HG03432 (cell line): Measurements from ENCODE around the gene TMEM14A.

ENCODE experiments used
- ATAC-seq: cut with Tn5 transposase; IDR thresholded peaks from one replicate; pipeline ENCODE4 v1.9.1; 2021; ENCODE audit warnings: mild to moderate bottlenecking, moderate library complexity; ENCODE audit not compliant: unreplicated experiment

Gene TMEM14A, protein sequence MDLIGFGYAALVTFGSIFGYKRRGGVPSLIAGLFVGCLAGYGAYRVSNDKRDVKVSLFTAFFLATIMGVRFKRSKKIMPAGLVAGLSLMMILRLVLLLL

DNA sequence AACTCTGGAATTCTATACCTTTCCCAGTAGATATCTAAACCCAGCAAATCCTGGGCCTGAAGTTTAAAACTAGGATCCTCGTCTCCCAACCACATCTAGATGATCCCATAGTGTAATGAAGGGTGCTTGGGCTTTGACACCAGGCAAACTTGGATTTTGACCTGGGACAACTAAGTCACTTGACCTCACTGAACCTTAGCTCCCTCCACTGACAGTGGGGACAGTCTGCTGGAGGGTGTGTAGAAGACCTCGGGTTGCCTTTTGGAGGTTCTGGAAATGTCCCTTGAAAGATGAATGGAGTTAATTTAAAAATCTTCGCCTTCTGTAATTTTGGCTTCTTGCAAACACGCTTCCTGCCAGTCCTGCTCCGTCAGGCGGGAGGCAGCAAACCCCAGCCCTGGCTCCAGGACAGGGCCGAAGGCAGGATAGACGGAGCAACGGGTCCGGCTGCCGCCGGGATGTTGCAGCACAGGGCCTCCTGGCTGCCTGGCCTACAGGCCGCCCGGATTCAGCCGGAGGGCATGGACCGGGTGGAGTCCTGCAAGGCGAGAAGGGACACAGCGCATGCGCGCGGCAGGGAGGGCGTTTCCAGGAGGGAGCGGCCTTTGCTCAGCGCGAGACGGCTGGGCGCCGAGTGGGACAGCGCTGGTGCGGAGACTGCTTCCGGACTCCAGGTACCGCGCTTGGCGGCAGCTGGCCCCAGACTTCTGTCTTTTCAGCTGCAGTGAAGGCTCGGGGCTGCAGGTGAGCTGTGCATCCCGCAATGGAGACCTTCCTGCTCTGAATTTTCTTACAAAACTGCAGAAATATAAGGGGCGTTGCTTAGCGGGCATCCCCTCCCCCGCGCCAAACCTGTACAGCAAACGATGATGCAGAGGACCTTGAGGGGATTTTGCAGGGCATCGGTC lies at the start of gene TMEM14A:
Gene TMEM14A (plus strand): TSS at position 612 of the 908 bp plus-strand sequence. CDS start 5,990 bp downstream, outside the sequence.
- peak; percentile 98 for ATAC-seq

DNA sequence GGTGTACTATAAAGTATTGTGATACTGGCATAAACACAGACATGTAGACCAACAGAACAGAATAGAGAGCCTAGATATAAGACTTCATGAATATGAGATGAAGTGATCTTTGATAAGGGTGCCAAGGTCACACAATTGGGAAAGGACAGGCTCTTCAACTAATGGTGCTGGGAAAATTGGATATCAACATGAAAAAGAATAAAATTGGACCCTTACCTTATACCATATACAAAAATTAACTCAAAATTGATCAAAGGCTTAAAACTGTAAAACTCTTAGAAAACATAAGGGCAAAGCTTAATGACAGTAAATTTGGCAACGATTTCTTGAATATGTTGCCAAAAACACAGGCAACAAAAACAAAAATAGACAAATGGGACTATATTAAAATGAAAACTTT lies 49.3 kb upstream of the TMEM14A start:
- ATAC-seq = no peak

- no peak for ATAC-seq
These were observed 48.1 kb upstream of the TMEM14A start for GRCh38 chr6:52622810-52623209.

GRCh38 chr6:52632011-52632410 lies 38.9 kb upstream of the TMEM14A start:
- no peak for ATAC-seq

- no peak for ATAC-seq
These were observed 36.7 kb upstream of the TMEM14A start for GRCh38 chr6:52634211-52634610.

GRCh38 chr6:52635049-52635577 lies 35.8 kb upstream of the TMEM14A start:
- no peak for ATAC-seq

DNA sequence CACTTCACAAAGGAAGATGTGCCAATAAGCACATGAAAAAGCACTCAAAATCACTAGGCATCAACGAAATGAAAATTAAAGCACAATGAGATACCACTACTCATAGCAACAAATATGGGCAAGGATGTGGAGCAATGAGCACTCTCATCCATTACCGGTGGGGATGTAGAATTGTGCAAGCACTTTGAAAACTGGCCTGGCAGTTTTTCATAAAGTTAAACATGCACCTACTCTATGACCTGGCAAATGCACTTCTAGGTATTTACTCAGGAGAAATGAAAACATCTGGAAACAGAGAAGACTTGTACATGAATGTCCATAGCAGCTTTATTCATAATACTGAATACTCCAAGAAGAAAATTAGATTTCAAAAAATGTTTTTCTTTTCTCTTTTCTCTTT lies 34.1 kb upstream of the TMEM14A start:
- ATAC-seq = no peak

GRCh38 chr6:52639493-52639892 lies 31.4 kb upstream of the TMEM14A start:
- no peak for ATAC-seq

DNA sequence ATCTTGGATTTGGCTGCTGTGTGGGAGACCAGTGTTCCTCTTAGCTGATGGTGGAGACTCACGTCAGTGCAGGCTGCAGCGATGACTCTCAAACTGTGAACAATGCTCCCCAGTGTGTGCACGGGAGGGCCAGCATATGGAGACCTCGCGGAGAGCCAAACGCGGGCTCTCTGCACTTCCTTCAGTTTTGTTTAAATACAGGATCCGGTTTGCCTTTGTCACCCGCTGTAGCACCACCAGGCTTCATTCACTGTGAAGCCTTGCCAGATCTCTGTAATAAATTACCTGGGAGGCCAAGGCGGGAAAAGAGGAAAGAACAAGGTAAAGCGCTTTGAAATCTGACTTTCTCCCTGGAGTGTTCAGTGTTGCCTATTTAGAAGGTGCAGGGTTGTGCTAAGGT lies 30.7 kb upstream of the TMEM14A start:
- ATAC-seq = no peak

DNA sequence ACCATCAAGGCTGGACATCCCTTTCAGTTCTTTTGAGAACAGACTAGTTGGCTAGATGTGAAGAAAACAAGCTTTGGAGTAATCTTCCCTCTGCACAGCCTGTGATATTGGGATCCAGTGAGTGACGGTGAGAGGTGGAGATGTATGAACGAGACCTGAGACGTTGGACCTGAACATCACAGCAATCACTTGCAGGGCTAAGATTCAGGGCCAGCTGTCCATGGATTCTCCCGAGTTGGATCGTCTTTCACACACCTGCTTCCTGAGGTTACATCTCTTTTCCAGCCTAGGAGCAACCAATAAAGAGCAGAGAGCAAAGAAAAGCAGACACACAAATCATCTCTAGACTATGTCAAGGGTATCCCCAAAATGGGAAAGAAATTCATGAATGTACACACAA lies 30.0 kb upstream of the TMEM14A start:
- no peak for ATAC-seq

- no peak for ATAC-seq
These were observed 29.5 kb upstream of the TMEM14A start for GRCh38 chr6:52641388-52641787.

GRCh38 chr6:52641826-52642225 lies 29.1 kb upstream of the TMEM14A start:
- ATAC-seq = no peak

DNA sequence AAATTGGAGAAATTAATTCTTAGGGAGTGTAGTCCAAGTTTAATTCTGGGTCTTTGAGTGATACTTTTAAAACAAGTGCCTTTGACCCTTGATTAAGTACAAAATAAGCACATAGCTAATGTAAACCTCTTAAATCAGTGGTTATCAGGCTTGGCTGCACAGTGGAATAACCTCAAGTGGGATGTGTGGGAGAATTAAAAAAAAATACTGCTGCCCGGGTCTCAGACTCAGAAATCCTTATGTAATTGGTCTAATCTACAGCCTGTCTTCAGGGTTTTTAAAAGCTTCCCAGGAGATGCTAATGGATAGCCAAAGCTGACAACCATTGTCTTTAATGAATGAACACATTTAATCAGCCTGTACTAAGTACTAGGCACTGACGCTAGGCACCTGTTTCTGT lies 28.5 kb upstream of the TMEM14A start:
- ATAC-seq = no peak

- ATAC-seq = no peak
These were observed 27.8 kb upstream of the TMEM14A start for GRCh38 chr6:52643158-52643557.

GRCh38 chr6:52644253-52644652 lies 26.7 kb upstream of the TMEM14A start:
- ATAC-seq = no peak

DNA sequence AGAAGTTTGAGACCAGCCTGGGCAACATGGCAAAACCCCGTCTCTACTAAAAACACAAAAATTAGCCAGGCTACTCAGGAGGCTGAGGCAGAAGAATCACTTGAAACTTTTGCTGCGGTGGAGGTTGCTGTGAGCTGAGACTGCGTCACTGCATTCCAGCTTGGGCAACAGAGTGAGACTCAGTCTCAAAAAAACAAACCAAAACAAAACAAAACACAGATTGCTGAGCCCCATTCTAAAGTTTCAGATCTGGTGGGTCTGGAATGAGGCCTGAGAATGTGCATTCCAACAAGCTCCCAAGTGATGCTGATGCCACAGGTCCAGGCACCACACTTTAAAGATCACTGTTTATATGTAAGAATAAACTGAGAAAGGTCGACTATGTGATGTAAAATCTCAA lies 24.9 kb upstream of the TMEM14A start:
- no peak for ATAC-seq

DNA sequence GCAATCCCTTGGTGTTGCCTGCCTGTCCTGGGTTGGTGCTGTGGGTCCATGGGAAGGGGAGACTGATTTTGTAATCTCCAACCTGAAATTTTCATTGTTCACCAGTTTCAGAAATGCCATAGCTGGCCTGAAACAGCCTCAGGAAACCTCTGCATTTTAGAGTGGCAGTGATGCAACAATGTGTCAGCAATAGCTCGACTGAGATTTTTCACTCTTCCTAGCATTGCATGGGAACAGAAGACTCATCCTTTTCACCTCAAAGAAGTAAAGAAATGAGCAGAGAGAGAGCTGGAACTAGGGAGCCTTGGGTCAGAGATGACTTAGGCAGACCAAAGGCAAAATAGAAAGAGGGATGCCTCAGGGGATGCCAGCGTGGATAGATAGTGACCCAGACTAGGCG lies 23.7 kb upstream of the TMEM14A start:
- no peak for ATAC-seq

DNA sequence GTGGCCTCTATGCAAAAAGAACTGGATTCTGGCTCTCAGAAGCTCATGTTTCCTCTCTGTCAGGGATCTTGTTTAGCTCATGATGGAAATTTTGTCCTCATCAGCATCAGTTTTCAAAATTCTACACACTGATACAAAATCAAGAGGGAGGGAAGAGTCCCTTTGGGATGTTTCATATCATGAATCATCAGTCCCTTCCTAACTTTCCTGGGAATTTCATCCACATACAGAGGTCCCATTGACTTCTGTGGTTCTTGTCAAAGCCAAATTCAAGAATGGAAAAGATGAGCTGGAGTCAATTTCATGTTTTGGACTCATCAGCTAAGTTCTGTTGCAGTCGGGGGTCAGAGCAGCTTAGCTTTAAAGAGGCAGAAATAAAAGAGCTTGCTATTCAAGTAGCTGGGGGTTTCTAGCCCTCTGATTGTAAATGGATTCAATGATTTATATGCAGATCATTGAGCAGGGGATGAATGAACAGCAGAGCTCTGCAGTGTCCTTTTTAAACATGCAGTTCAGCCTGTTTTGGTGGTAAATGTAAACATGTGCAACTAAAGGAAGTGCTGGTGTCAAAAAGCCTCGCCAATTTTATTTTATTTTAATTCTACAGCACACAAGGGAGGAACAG lies 21.3 kb upstream of the TMEM14A start:
- no peak for ATAC-seq

DNA sequence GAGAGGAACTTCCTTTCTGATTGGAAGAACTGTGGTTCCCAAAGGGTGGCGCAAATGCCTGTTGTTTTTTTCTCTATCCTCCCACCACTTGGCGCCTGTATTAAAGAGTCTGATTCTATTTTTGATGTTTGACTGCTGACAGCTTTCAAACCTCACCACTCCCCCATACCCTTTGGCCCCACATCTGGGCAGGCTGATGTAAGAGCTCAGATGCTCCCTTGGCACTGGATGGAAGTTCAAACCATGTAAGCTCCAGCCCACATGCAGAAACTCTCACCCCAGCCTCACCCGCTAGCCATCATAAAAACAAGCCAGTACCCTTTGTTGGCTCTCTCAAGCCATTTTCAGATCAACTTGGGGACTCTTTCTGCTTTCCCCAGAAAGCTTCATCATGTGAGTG lies 20.0 kb upstream of the TMEM14A start:
- ATAC-seq = no peak

GRCh38 chr6:52653151-52653550 lies 17.8 kb upstream of the TMEM14A start:
- no peak for ATAC-seq

GRCh38 chr6:52654007-52654406 lies 16.9 kb upstream of the TMEM14A start:
- ATAC-seq = no peak

GRCh38 chr6:52654592-52654991 lies 16.3 kb upstream of the TMEM14A start:
- ATAC-seq = no peak
